Caco-2 (cell line): ENCODE results near the gene PFKFB4. TPM values are rescaled to one million over a fixed set of nuclear protein-coding genes. Genes with fewer than 3 reads are reported as not detected.

Source experiments
- BruUV-seq: library from RNA; stranded (reverse); fragments of 400-500 nt; replicated peaks from 2 replicates; lab custom pipeline; 2021; lab: Mats Ljungman, UMichigan
- CTCF ChIA-PET: fragments of 300-600 bp; sonication (Branson Sonifier 250); formaldehyde crosslinking; loops from one replicate; lab custom pipeline; 2022; ENCODE audit warnings: antibody characterized with exemption; lab: Charles Lee
- POLR2A ChIA-PET: fragments of 300-600 bp; sonication (Branson Sonifier 250); formaldehyde crosslinking; loops from one replicate; lab custom pipeline; 2022; ENCODE audit warnings: antibody characterized with exemption; lab: Charles Lee
- DNase-seq, 2 experiments: peaks; one replicate each; pipeline versions ENCODE4 v3.0.0 to v3.0.0-alpha.2; 2020 to 2022
- H3K27me3 ChIP-seq: replicated peaks from 2 replicates; pipeline ENCODE4 v1.6.0; 2011; ENCODE audit warnings: low read length; ENCODE audit not compliant: control insufficient read depth, insufficient read depth
- H3K36me3 ChIP-seq: 2 replicates; pipeline ENCODE4 v1.5.1; 2011; ENCODE audit warnings: low read length; ENCODE audit not compliant: control insufficient read depth, insufficient read depth
- H3K4me1 ChIP-seq: fragments of 250-450 bp; sonication (Bioruptor Pico); 2 replicates; pipeline ENCODE4 v1.5.1; 2020; ENCODE audit warnings: mild to moderate bottlenecking
- H3K4me3 ChIP-seq: 2 replicates; pipeline ENCODE4 v1.5.1; 2011; ENCODE audit warnings: low read depth, mild to moderate bottlenecking, control low read depth, low read length
- H3K9me3 ChIP-seq: fragments of 250-450 bp; sonication (Bioruptor Pico); 2 replicates; pipeline ENCODE4 v1.5.1; 2020; ENCODE audit warnings: mild to moderate bottlenecking, moderate library complexity
- H3K27ac Mint-ChIP-seq: one replicate; pipeline ENCODE4 v1.8.0; 2022; ENCODE audit warnings: mixed read lengths; ENCODE audit not compliant: unreplicated experiment
- H3K27me3 Mint-ChIP-seq: one replicate; pipeline ENCODE4 v1.8.0; 2022; ENCODE audit warnings: mixed read lengths; ENCODE audit not compliant: insufficient read depth, unreplicated experiment
- H3K36me3 Mint-ChIP-seq: one replicate; pipeline ENCODE4 v1.8.0; 2022; ENCODE audit warnings: mild to moderate bottlenecking, mixed read lengths; ENCODE audit not compliant: insufficient read depth, unreplicated experiment
- H3K4me1 Mint-ChIP-seq: one replicate; pipeline ENCODE4 v1.8.0; 2022; ENCODE audit warnings: low read depth, mixed read lengths; ENCODE audit not compliant: unreplicated experiment
- H3K4me3 Mint-ChIP-seq: one replicate; pipeline ENCODE4 v1.8.0; 2022; ENCODE audit warnings: mild to moderate bottlenecking, moderate library complexity, mixed read lengths; ENCODE audit not compliant: unreplicated experiment
- H3K9me3 Mint-ChIP-seq: one replicate; pipeline ENCODE4 v1.8.0; 2022; ENCODE audit warnings: mixed read lengths; ENCODE audit not compliant: unreplicated experiment
- intact Hi-C: fragments of 100-400 bp; cut with micrococcal nuclease; formaldehyde crosslinking; loops from one replicate; pipeline ENCODE4 v1.10.0; 2022; ENCODE audit not compliant: unreplicated experiment
- total RNA-seq: library from RNA; stranded (reverse); gene quantifications from 2 replicates; pipeline ENCODE4 v1.2.3, GENCODE V29; 2022
- TF ChIP-seq, protein P1 (sequence below), 2 experiments: fragments of 200-600 bp in 1 of 2; IDR thresholded peaks; 1 replicate in 1 of 2; 2 replicates in 1 of 2; pipeline versions ENCODE4 v1.5.1 to v1.8.0; 2011 to 2022; ENCODE audit warnings: antibody characterized with exemption in 1 of 2, control low read depth in 1 of 2, inconsistent platforms in 1 of 2, low read depth in 1 of 2, low read length in 1 of 2, mild to moderate bottlenecking in 1 of 2, moderate library complexity in 1 of 2; ENCODE audit not compliant: insufficient read depth in 1 of 2, severe bottlenecking in 1 of 2, unreplicated experiment in 1 of 2

PFKFB4 gene
- total RNA-seq, 1 experiment from 2014 or later: 11.2 TPM

GRCh38 chr3:48519277-48519643 is 37.3 kb downstream of the PFKFB4 start:
- no peaks in the 10 kb centered on the region for H3K27me3 ChIP-seq
- ChIA-PET CTCF (interaction anchor here (0.6 kb wide), 1 partner anchor 703 kb away, joined by 6 read pairs; no protein-coding TSS in a partner anchor), POLR2A (no interaction called here)
- DNase-seq: no peak
- H3K4me3 ChIP-seq: no peak overlapping the region
- no peak overlapping the region for H3K27ac Mint-ChIP-seq
- TF ChIP-seq, protein P1, sequence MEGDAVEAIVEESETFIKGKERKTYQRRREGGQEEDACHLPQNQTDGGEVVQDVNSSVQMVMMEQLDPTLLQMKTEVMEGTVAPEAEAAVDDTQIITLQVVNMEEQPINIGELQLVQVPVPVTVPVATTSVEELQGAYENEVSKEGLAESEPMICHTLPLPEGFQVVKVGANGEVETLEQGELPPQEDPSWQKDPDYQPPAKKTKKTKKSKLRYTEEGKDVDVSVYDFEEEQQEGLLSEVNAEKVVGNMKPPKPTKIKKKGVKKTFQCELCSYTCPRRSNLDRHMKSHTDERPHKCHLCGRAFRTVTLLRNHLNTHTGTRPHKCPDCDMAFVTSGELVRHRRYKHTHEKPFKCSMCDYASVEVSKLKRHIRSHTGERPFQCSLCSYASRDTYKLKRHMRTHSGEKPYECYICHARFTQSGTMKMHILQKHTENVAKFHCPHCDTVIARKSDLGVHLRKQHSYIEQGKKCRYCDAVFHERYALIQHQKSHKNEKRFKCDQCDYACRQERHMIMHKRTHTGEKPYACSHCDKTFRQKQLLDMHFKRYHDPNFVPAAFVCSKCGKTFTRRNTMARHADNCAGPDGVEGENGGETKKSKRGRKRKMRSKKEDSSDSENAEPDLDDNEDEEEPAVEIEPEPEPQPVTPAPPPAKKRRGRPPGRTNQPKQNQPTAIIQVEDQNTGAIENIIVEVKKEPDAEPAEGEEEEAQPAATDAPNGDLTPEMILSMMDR (IDR thresholded peaks at IDR 0.05; ENCODE audit: insufficient read depth in 1 of 2, low read depth in 1 of 2, low read length in 1 of 2, severe bottlenecking in 1 of 2, unreplicated experiment in 1 of 2): no peak
- H3K27me3 Mint-ChIP-seq: no peaks in the 10 kb centered on the region
- H3K4me1 Mint-ChIP-seq: no peaks in the 10 kb centered on the region
- H3K4me1 ChIP-seq: peaks cover 6% of the 10 kb centered on the region; the same call in 1 of the 2 replicates
- intact Hi-C loops: no loop called here
- peaks cover 4% of the 10 kb centered on the region for H3K36me3 ChIP-seq
- no peaks in the 10 kb centered on the region for H3K9me3 Mint-ChIP-seq
- H3K4me3 Mint-ChIP-seq: no peak overlapping the region
- no TSS peak for BruUV-seq
- no peaks in the 10 kb centered on the region for H3K36me3 Mint-ChIP-seq
- no peaks in the 10 kb centered on the region for H3K9me3 ChIP-seq

GRCh38 chr3:48518638-48519276 is 37.8 kb downstream of the PFKFB4 start:
- H3K4me1 ChIP-seq: peaks cover 6% of the 10 kb centered on the region; the same call in 1 of the 2 replicates
- Mint-ChIP-seq H3K36me3 (no peaks in the 10 kb centered on the region), H3K4me3 (no peak overlapping the region), H3K27ac (no peak overlapping the region), H3K4me1 (no peaks in the 10 kb centered on the region), H3K27me3 (no peaks in the 10 kb centered on the region), H3K9me3 (no peaks in the 10 kb centered on the region)
- H3K4me3 ChIP-seq: no peak overlapping the region
- no peak for DNase-seq
- TF ChIP-seq, protein P1 (IDR thresholded peaks at IDR 0.05; ENCODE audit: insufficient read depth in 1 of 2, low read depth in 1 of 2, low read length in 1 of 2, severe bottlenecking in 1 of 2, unreplicated experiment in 1 of 2): no peak
- H3K9me3 ChIP-seq: no peaks in the 10 kb centered on the region
- peaks cover 4% of the 10 kb centered on the region for H3K36me3 ChIP-seq
- intact Hi-C loops: no loop called here
- no peaks in the 10 kb centered on the region for H3K27me3 ChIP-seq
- CTCF ChIA-PET: no interaction called here
- BruUV-seq: no TSS peak
- POLR2A ChIA-PET: no interaction called here

DNA sequence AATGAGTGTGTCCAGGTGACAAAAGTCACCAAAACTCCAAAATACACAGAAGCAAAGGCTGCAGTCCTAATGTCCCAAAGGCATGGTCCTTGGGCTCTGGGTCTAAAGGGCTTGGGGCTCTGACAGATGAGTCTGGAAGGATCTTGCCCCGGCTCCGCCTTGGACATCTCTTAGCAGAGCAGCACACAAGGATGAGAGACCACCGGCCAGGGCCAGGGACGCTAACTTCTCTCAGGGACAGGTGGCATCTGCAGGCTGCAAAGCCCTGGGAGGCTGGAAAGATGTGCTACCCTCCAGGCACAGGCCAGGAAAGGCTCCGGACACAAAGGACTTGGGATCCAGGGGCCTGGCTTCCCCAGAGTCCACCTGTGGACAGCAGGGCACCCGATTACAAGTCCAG is 38.5 kb downstream of the PFKFB4 start:
- H3K4me3 Mint-ChIP-seq: no peak overlapping the region
- H3K27ac Mint-ChIP-seq: no peak overlapping the region
- no peak for DNase-seq
- H3K36me3 Mint-ChIP-seq: no peaks in the 10 kb centered on the region
- Histone ChIP-seq H3K4me1 (peaks cover 6% of the 10 kb centered on the region; the same call in 1 of the 2 replicates), H3K9me3 (no peaks in the 10 kb centered on the region), H3K4me3 (no peak overlapping the region), H3K27me3 (no peaks in the 10 kb centered on the region), H3K36me3 (peaks cover 3% of the 10 kb centered on the region)
- H3K9me3 Mint-ChIP-seq: no peaks in the 10 kb centered on the region
- ChIA-PET POLR2A (no interaction called here), CTCF (no interaction called here)
- no peaks in the 10 kb centered on the region for H3K4me1 Mint-ChIP-seq
- no TSS peak for BruUV-seq
- TF ChIP-seq, protein P1 (IDR thresholded peaks at IDR 0.05; ENCODE audit: insufficient read depth in 1 of 2, low read depth in 1 of 2, low read length in 1 of 2, severe bottlenecking in 1 of 2, unreplicated experiment in 1 of 2): no peak
- intact Hi-C loops: no loop called here
- H3K27me3 Mint-ChIP-seq: no peaks in the 10 kb centered on the region
